Erythroblast (primary cell): Measurements from ENCODE around the gene DENND4C.

Experiments
- GATA1 ChIP-seq: IDR thresholded peaks from 2 replicates; pipeline ENCODE4 v1.6.1; 2011; ENCODE audit warnings: low read depth, mild to moderate bottlenecking, control low read depth, low read length, moderate library complexity
- POLR2A ChIP-seq: IDR thresholded peaks from 2 replicates; pipeline ENCODE4 v1.6.1; 2011; ENCODE audit warnings: mild to moderate bottlenecking, low read length

GRCh38 chr9:19371942-19372341, 141.4 kb downstream of the DENND4C start:
- TF ChIP-seq POLR2A (no peak), GATA1 (no peak)
